RWPE1 (cell line): ENCODE data around the gene CACHD1.

Source experiments
- CTCF ChIA-PET: fragments of 350-600 bp; sonication (Branson Sonifier 250); formaldehyde crosslinking; extraction: SDS; loops from one replicate; lab custom pipeline; 2021; lab: Yijun Ruan, JAX
- POLR2A ChIA-PET: fragments of 400-600 bp; formaldehyde crosslinking; extraction: SDS; loops from one replicate; lab custom pipeline; 2020; ENCODE audit warnings: antibody characterized with exemption; ENCODE audit not compliant: low non-redundant PET; lab: Yijun Ruan, JAX
- DNase-seq: peaks from one replicate; pipeline ENCODE4 v3.0.0; 2012; ENCODE audit warnings: low spot score
- H3K27ac ChIP-seq: fragments of 450-650 bp; 2 replicates; pipeline ENCODE4 v1.5.1; 2017
- TF ChIP-seq, protein P1 (sequence below): fragments of 450-650 bp; conservative IDR thresholded peaks from 2 replicates; pipeline ENCODE4 v1.5.1; 2017; ENCODE audit warnings: low read depth, mild to moderate bottlenecking

The CACHD1 gene

DNA sequence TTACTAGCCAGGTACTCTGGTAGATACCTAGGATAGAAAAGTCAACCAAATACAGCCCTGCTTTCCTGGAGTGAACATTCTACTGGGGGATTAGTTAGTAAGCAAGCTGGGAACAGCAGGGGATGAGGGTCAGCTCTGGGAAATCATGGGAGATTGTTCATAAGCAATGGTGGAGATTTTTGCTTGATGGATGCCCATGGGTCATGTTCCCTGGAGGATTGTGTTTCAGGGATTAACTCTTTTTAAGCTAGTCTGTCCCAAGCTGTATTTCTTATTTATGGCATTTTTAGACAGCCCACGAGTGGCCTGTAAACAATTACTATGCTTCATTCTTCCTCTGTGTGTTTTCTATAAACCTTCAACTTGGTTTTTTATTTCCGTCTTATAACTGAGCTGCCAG, 18.9 kb downstream of the CACHD1 start:
- no peak overlapping the region for H3K27ac ChIP-seq
- CTCF ChIA-PET, result no interaction called here
- POLR2A ChIA-PET, result no interaction called here
- TF ChIP-seq, protein P1, sequence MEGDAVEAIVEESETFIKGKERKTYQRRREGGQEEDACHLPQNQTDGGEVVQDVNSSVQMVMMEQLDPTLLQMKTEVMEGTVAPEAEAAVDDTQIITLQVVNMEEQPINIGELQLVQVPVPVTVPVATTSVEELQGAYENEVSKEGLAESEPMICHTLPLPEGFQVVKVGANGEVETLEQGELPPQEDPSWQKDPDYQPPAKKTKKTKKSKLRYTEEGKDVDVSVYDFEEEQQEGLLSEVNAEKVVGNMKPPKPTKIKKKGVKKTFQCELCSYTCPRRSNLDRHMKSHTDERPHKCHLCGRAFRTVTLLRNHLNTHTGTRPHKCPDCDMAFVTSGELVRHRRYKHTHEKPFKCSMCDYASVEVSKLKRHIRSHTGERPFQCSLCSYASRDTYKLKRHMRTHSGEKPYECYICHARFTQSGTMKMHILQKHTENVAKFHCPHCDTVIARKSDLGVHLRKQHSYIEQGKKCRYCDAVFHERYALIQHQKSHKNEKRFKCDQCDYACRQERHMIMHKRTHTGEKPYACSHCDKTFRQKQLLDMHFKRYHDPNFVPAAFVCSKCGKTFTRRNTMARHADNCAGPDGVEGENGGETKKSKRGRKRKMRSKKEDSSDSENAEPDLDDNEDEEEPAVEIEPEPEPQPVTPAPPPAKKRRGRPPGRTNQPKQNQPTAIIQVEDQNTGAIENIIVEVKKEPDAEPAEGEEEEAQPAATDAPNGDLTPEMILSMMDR, result no peak
- no peak for DNase-seq

DNA sequence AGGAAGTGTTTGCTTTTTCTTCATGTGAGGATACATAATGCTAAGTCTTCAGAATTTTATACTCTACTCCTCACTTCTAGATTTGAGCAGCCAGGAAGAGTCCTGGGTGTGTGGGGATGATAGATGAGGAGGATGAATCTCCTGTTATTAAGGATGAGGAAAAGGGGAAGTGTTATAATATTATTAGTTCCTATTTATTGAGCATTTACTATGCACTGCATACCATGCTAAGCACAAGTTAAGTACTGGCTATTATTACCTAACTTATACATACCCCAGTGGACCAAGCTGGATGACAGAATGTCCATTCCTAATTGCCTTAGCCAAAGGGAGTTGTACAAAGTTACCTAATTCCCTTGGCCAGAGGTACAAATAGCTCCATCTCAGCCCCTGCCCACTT, 19.8 kb downstream of the CACHD1 start:
- ChIA-PET CTCF (no interaction called here), POLR2A (no interaction called here)
- DNase-seq, result no peak
- H3K27ac ChIP-seq, result no peak overlapping the region
- TF ChIP-seq, protein P1, result no peak

DNA sequence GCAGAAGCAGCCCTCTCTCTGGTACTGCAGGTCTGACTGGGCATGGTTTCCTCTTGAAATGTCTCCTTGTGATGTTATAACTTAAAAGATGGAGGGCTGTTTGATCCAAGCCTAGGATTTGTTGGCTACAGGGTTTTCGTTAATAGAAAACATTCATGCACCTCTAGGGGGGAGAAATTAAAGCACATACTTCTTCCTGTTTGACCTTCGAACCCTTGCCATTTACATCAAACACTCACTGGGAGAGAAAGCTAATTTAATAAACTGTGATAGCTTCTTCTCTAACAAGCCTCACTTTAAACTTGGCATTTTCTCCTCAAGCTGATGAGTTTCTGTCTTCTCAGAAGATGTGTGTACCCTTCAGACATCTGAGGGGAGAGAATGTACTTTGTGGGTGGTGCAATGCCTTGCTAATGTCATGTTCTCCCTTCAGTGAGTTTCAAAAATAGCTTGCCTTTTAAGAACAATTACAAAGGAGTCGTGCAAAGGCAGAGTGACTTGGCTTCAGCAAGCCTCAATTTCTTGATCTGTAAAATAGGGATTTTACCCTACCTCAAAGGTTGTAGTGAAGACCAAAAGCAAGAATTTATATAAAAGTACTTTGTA, 20.4 kb downstream of the CACHD1 start:
- POLR2A ChIA-PET, result no interaction called here
- TF ChIP-seq, protein P1, result no peak
- CTCF ChIA-PET, result interaction anchor here (0.7 kb wide), 1 partner anchor 335 kb away, joined by 6 read pairs; no protein-coding TSS in a partner anchor
- H3K27ac ChIP-seq, result no peak overlapping the region
- no peak for DNase-seq

DNA sequence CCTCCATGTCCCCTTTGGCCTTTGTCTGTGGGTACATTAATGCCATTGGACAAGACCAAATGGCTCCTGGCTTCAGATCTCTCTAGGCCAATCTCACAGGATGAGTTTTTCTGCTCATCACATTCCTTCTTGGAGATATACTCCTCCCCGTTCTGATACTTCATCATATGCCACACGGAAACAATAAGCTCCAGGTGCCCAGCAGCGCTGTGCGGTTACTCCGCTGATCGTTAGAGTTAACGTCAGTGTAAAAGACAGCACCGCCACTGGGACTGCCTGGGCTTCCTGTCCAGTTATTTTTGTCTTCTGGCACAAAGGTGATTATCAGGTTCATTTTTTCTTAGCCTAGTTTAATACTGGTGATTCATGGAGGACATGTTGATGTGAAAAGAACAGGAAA, 22.5 kb downstream of the CACHD1 start:
- POLR2A ChIA-PET, result no interaction called here
- CTCF ChIA-PET, result interaction anchor here (1.3 kb wide), 1 partner anchor 223 kb away, joined by 3 read pairs; no protein-coding TSS in a partner anchor

DNA sequence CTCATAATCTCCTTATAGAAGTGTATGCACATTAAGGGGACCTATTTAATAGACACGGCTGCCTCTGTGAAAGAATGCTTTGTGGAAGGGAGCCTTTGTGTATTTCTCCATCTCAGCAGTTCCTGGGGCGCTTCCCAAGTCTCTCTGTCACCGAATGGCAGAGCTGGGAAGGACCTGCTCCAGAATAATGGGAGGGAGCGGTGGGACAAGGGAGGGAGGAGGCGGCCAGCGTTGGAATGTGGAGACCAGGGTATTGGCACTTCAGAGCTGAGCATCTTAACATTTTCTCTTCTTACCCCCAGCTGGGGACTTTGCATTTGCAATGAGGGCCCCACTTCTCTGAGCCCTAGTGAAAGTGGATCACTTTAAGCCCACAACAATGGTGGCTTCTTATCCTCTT, 23.9 kb downstream of the CACHD1 start:
- TF ChIP-seq, protein P1, result no peak
- ChIA-PET CTCF (interaction anchor here (1.3 kb wide), 1 partner anchor 225 kb away, joined by 3 read pairs; no protein-coding TSS in a partner anchor), POLR2A (no interaction called here)
- no peak overlapping the region for H3K27ac ChIP-seq
- no peak for DNase-seq

More for the DNA sequence above, 22.5 kb downstream of the CACHD1 start:
- H3K27ac ChIP-seq, result no peak overlapping the region
- TF ChIP-seq, protein P1, result no peak
- no peak for DNase-seq

DNA sequence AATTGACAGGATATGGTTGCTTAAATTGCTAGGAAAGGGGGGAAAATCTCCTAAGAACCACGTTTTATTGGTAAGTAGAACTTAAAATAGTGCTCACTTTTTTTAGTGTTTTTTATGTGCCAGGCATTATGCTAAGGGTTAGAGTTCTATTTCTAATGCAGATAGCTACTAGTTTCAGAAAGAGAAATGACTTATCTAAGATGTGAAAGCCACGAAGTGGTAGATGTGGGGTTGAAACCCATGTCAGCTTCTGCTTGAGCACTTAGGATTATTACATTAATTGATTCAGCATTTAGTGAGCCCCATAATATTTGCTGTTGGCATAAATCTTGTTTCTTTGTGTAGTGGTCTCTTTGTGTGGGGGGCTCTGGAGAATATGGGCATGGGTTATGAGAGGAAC, 24.7 kb downstream of the CACHD1 start:
- CTCF ChIA-PET, result no interaction called here
- TF ChIP-seq, protein P1, result no peak
- no peak for DNase-seq
- POLR2A ChIA-PET, result no interaction called here
- no peak overlapping the region for H3K27ac ChIP-seq
